ENCODE results near the gene TRIM47.

GRCh38 chr17:75893305-75894048, 15.1 kb upstream of the TRIM47 start:
- TF ChIP-seq CTCF (conservative IDR thresholded peaks at IDR 0.05; ENCODE audit: low read depth, low read length) (no peak), EZH2 (IDR thresholded peaks at IDR 0.05; ENCODE audit: borderline replicate concordance, low read depth, low read length, poor library complexity, severe bottlenecking) (no peak)

Data from A673 (cell line).